Measurements from ENCODE around the gene NCOA7.

- TF ChIP-seq CTCF (IDR thresholded peaks at IDR 0.05; ENCODE audit: insufficient read depth, low read length, poor library complexity, severe bottlenecking) (no peak), EZH2phosphoT487 (conservative IDR thresholded peaks at IDR 0.05; ENCODE audit: low read length) (no peak)
Observed at GRCh38 chr6:125807293-125807692, 16.5 kb downstream of the NCOA7 start.

Data from SU-DHL-6 (cell line).